OCI-LY3 (cell line): Measurements from ENCODE around the gene WAC.

Source experiments
- H2AFZ ChIP-seq: fragments of 200-600, 300-600 bp; shearing (Covaris generic); 2 replicates; pipeline ENCODE4 v1.6.0; 2014; ENCODE audit warnings: antibody characterized with exemption, low read depth, low read length
- H3K27ac ChIP-seq: fragments of 200-600, 300-600 bp; sonication (generic); 2 replicates; pipeline ENCODE4 v1.5.1; 2014; ENCODE audit warnings: mild to moderate bottlenecking, low read length, moderate library complexity, mixed read lengths
- H3K27me3 ChIP-seq: fragments of 200-600, 300-600 bp; sonication (generic); 2 replicates; pipeline ENCODE4 v1.6.1; 2014; ENCODE audit warnings: low read depth, low read length, mixed read lengths
- H3K36me3 ChIP-seq: fragments of 200-600, 300-600 bp; sonication (generic); replicated peaks from 2 replicates; pipeline ENCODE3; 2014; ENCODE audit warnings: low read depth, low read length, mixed read lengths
- H3K4me1 ChIP-seq: fragments of 300-600, 200-600 bp; sonication (generic); 2 replicates; pipeline ENCODE4 v1.6.1; 2014; ENCODE audit warnings: low read length, mixed read lengths
- H3K4me2 ChIP-seq: fragments of 200-600, 300-600 bp; sonication (generic); 2 replicates; pipeline ENCODE4 v1.6.1; 2014; ENCODE audit warnings: low read length, mixed read lengths
- H3K4me3 ChIP-seq: fragments of 300-600, 200-600 bp; sonication (generic); 2 replicates; pipeline ENCODE4 v1.5.1; 2014; ENCODE audit warnings: antibody characterized with exemption, mild to moderate bottlenecking, low read length, moderate library complexity
- H3K79me2 ChIP-seq: fragments of 300-600, 200-600 bp; shearing (Covaris generic); 2 replicates; pipeline ENCODE4 v1.6.1; 2014; ENCODE audit warnings: mild to moderate bottlenecking, low read length, mixed read lengths
- H3K9ac ChIP-seq: fragments of 300-600, 200-600 bp; shearing (Covaris generic); 2 replicates; pipeline ENCODE4 v1.6.0; 2014; ENCODE audit warnings: mild to moderate bottlenecking, low read length, moderate library complexity
- H3K9me3 ChIP-seq: fragments of 200-600, 300-600 bp; shearing (Covaris generic); 2 replicates; pipeline ENCODE4 v1.6.1; 2014; ENCODE audit warnings: low read length, mixed read lengths; ENCODE audit not compliant: insufficient read depth
- H4K20me1 ChIP-seq: fragments of 200-600, 300-600 bp; sonication (generic); 2 replicates; pipeline ENCODE4 v1.6.1; 2016; ENCODE audit warnings: low read length, mixed read lengths; ENCODE audit not compliant: insufficient read depth
- CTCF ChIP-seq: fragments of 200-600, 300-600 bp; sonication (generic); IDR thresholded peaks from 2 replicates; pipeline ENCODE4 v1.5.1; 2014; ENCODE audit warnings: antibody characterized with exemption, low read length, low read depth
- EZH2phosphoT487 ChIP-seq: fragments of 200-600 bp; shearing (Covaris generic); IDR thresholded peaks from 2 replicates; pipeline ENCODE4 v1.6.1; 2018; ENCODE audit warnings: antibody characterized with exemption, mixed run types, low read depth

WAC gene

GRCh38 chr10:28587970-28588290 lies 55.0 kb downstream of the WAC start:
- no peaks in the 10 kb centered on the region for H3K4me1 ChIP-seq
- no peaks in the 10 kb centered on the region for H3K27me3 ChIP-seq
- H2AFZ ChIP-seq = no peak overlapping the region
- H3K9me3 ChIP-seq = no peaks in the 10 kb centered on the region
- H3K9ac ChIP-seq = no peak overlapping the region
- no peak overlapping the region for H3K4me2 ChIP-seq
- H4K20me1 ChIP-seq = peaks cover 17% of the 10 kb centered on the region
- H3K36me3 ChIP-seq = peaks cover 36% of the 10 kb centered on the region
- peaks cover 88% of the 10 kb centered on the region for H3K79me2 ChIP-seq
- no peak overlapping the region for H3K27ac ChIP-seq
- TF ChIP-seq EZH2phosphoT487 (no peak), CTCF (no peak)
- no peak overlapping the region for H3K4me3 ChIP-seq

- H3K27ac ChIP-seq = no peak overlapping the region
- peaks cover 45% of the 10 kb centered on the region for H3K36me3 ChIP-seq
- no peak overlapping the region for H3K9ac ChIP-seq
- no peak overlapping the region for H3K4me3 ChIP-seq
- no peaks in the 10 kb centered on the region for H3K4me1 ChIP-seq
- H3K4me2 ChIP-seq = no peak overlapping the region
- H2AFZ ChIP-seq = no peak overlapping the region
- no peaks in the 10 kb centered on the region for H3K27me3 ChIP-seq
- TF ChIP-seq CTCF (no peak), EZH2phosphoT487 (no peak)
- H3K79me2 ChIP-seq = peaks cover 90% of the 10 kb centered on the region
- no peaks in the 10 kb centered on the region for H3K9me3 ChIP-seq
- peaks cover 41% of the 10 kb centered on the region for H4K20me1 ChIP-seq
Measured at GRCh38 chr10:28592953-28593352, 60.0 kb downstream of the WAC start.

GRCh38 chr10:28593811-28594210 lies 60.9 kb downstream of the WAC start:
- Histone ChIP-seq H3K79me2 (peaks cover 91% of the 10 kb centered on the region), H3K36me3 (peaks cover 48% of the 10 kb centered on the region), H3K27ac (no peak overlapping the region), H3K9me3 (no peaks in the 10 kb centered on the region), H3K27me3 (no peaks in the 10 kb centered on the region), H3K4me3 (no peak overlapping the region), H4K20me1 (peaks cover 47% of the 10 kb centered on the region), H3K4me2 (no peak overlapping the region), H3K4me1 (no peaks in the 10 kb centered on the region), H3K9ac (no peak overlapping the region), H2AFZ (no peak overlapping the region)
- no peak for TF ChIP-seq CTCF
- no peak for TF ChIP-seq EZH2phosphoT487

GRCh38 chr10:28594406-28594805 lies 61.5 kb downstream of the WAC start:
- Histone ChIP-seq H3K9ac (no peak overlapping the region), H4K20me1 (peaks cover 48% of the 10 kb centered on the region), H3K27me3 (no peaks in the 10 kb centered on the region), H3K4me3 (no peak overlapping the region), H3K4me2 (no peak overlapping the region), H2AFZ (no peak overlapping the region), H3K4me1 (no peaks in the 10 kb centered on the region), H3K27ac (no peak overlapping the region), H3K79me2 (peaks cover 91% of the 10 kb centered on the region), H3K36me3 (peaks cover 44% of the 10 kb centered on the region), H3K9me3 (no peaks in the 10 kb centered on the region)
- TF ChIP-seq EZH2phosphoT487 (no peak), CTCF (no peak)
